Measurements from ENCODE around the gene RBM39. TPM values are rescaled to one million over a fixed set of nuclear protein-coding genes. Genes with fewer than 3 reads are reported as not detected.

Gene RBM39
- total and polyA plus RNA-seq, 9 of the 15 experiments (the other 6 are each of a cell fraction or from before 2014, with no cell fraction given) = 143 to 319 (median 228) TPM

- TF ChIP-seq THRB (CRISPR knock-in tag; conservative IDR thresholded peaks at IDR 0.05) = no peak
- peak; percentile 68 for TF ChIP-seq HDAC2 (IDR thresholded peaks at IDR 0.05)
- no peak for TF ChIP-seq ZNF316 (IDR thresholded peaks at IDR 0.05)
- TF ChIP-seq MCM7 (IDR thresholded peaks at IDR 0.05) = no peak
- no peak for TF ChIP-seq ARHGAP35 (IDR thresholded peaks at IDR 0.05; ENCODE audit: partially characterized antibody)
- no peak for TF ChIP-seq THAP12 (CRISPR knock-in tag; IDR thresholded peaks at IDR 0.05)
- TF ChIP-seq SP2 (IDR thresholded peaks at IDR 0.05; ENCODE audit: extremely low read depth, low read depth, low read length, poor library complexity, severe bottlenecking) = no peak
- no peak for TF ChIP-seq JUNB (CRISPR knock-in tag; conservative IDR thresholded peaks at IDR 0.05)
- TF ChIP-seq ZNF384 (IDR thresholded peaks at IDR 0.05; ENCODE audit: low read depth, low read length) = no peak
- no peak for TF ChIP-seq MXI1 (IDR thresholded peaks at IDR 0.05; ENCODE audit: low read depth, low read length)
- TF ChIP-seq, protein P1, sequence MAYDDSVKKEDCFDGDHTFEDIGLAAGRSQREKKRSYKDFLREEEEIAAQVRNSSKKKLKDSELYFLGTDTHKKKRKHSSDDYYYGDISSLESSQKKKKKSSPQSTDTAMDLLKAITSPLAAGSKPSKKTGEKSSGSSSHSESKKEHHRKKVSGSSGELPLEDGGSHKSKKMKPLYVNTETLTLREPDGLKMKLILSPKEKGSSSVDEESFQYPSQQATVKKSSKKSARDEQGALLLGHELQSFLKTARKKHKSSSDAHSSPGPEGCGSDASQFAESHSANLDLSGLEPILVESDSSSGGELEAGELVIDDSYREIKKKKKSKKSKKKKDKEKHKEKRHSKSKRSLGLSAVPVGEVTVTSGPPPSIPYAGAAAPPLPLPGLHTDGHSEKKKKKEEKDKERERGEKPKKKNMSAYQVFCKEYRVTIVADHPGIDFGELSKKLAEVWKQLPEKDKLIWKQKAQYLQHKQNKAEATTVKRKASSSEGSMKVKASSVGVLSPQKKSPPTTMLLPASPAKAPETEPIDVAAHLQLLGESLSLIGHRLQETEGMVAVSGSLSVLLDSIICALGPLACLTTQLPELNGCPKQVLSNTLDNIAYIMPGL (CRISPR knock-in tag; IDR thresholded peaks at IDR 0.05) = no peak
- TF ChIP-seq YBX1 (IDR thresholded peaks at IDR 0.05) = no peak
- no peak for TF ChIP-seq MED1 (CRISPR knock-in tag; IDR thresholded peaks at IDR 0.05; ENCODE audit: borderline replicate concordance)
- no peak for TF ChIP-seq U2AF1 (optimal IDR thresholded peaks at IDR 0.05; ENCODE audit: low read depth, low read length)
- 0 out of 2 replicates have a peak, but pooled peaks have one; percentile 24 for TF ChIP-seq ZEB2 (IDR thresholded peaks at IDR 0.05)
- TF ChIP-seq PYGO2 (tag; IDR thresholded peaks at IDR 0.05) = no peak
- TF ChIP-seq TCF15 (CRISPR knock-in tag; IDR thresholded peaks at IDR 0.05) = no peak
- no peak for TF ChIP-seq CBX3 (IDR thresholded peaks at IDR 0.05; ENCODE audit: borderline replicate concordance in 1 of 2, low read length in 2 of 2)
- no peak for TF ChIP-seq ZNF280B (CRISPR knock-in tag; IDR thresholded peaks at IDR 0.05)
- TF ChIP-seq NR4A1 (CRISPR knock-in tag; IDR thresholded peaks at IDR 0.05) = no peak
- TF ChIP-seq NR4A1 (tag; IDR thresholded peaks at IDR 0.05) = no peak
- TF ChIP-seq CHD1 (IDR thresholded peaks at IDR 0.05; ENCODE audit: low read length) = peak; percentile 44
Observed at GRCh38 chr20:35663516-35664465, 78.3 kb downstream of the RBM39 start (continued).
